Measurements from ENCODE around the gene STEAP3. TPM values are rescaled to one million over a fixed set of nuclear protein-coding genes. Genes with fewer than 3 reads are reported as not detected.
A peak's percentile ranks its signal among the peaks of the same experiment; 100 is the strongest.

Gene STEAP3
- total RNA-seq, 1 donor from 2014 or later, result 2.1 TPM

GRCh38 chr2:119233326-119234020, 9.8 kb downstream of the STEAP3 start:
- Mint-ChIP-seq H3K4me1 (ENCODE audit: low read depth, unreplicated experiment) (peaks cover 26% of the 10 kb centered on the region), H3K36me3 (ENCODE audit: unreplicated experiment) (no peaks in the 10 kb centered on the region), H3K4me3 (ENCODE audit: unreplicated experiment) (no peak overlapping the region), H3K27ac (ENCODE audit: unreplicated experiment) (no peak overlapping the region), H3K9me3 (ENCODE audit: unreplicated experiment) (peaks cover 3% of the 10 kb centered on the region), H3K27me3 (ENCODE audit: unreplicated experiment) (peaks cover 6% of the 10 kb centered on the region)
- no peak for TF ChIP-seq CTCF (IDR thresholded peaks at IDR 0.05; ENCODE audit: partially characterized antibody, unreplicated experiment)
- no peak for DNase-seq

- Mint-ChIP-seq H3K4me1 (ENCODE audit: low read depth, unreplicated experiment) (peaks cover 31% of the 10 kb centered on the region), H3K27me3 (ENCODE audit: unreplicated experiment) (peaks cover 6% of the 10 kb centered on the region), H3K9me3 (ENCODE audit: unreplicated experiment) (peaks cover 2% of the 10 kb centered on the region), H3K4me3 (ENCODE audit: unreplicated experiment) (no peak overlapping the region), H3K27ac (ENCODE audit: unreplicated experiment) (no peak overlapping the region), H3K36me3 (ENCODE audit: unreplicated experiment) (no peaks in the 10 kb centered on the region)
- TF ChIP-seq CTCF (IDR thresholded peaks at IDR 0.05; ENCODE audit: partially characterized antibody, unreplicated experiment), result no peak
- DNase-seq, result no peak
These were observed 10.7 kb downstream of the STEAP3 start for GRCh38 chr2:119234021-119235019.

- peaks cover 9% of the 10 kb centered on the region for H3K9me3 Mint-ChIP-seq (ENCODE audit: unreplicated experiment)
- peaks cover 37% of the 10 kb centered on the region for H3K4me1 Mint-ChIP-seq (ENCODE audit: low read depth, unreplicated experiment)
- H3K4me3 Mint-ChIP-seq (ENCODE audit: unreplicated experiment), result no peak overlapping the region
- no peak overlapping the region for H3K27ac Mint-ChIP-seq (ENCODE audit: unreplicated experiment)
- no peak for DNase-seq
- TF ChIP-seq CTCF (IDR thresholded peaks at IDR 0.05; ENCODE audit: partially characterized antibody, unreplicated experiment), result no peak
- peaks cover 15% of the 10 kb centered on the region for H3K27me3 Mint-ChIP-seq (ENCODE audit: unreplicated experiment)
- H3K36me3 Mint-ChIP-seq (ENCODE audit: unreplicated experiment), result no peaks in the 10 kb centered on the region
These were observed 13.2 kb downstream of the STEAP3 start for GRCh38 chr2:119236796-119237195.

- H3K27ac Mint-ChIP-seq (ENCODE audit: unreplicated experiment), result peak overlapping the region; percentile 95
- peak; percentile 72 for DNase-seq
- H3K9me3 Mint-ChIP-seq (ENCODE audit: unreplicated experiment), result peaks cover 13% of the 10 kb centered on the region
- H3K36me3 Mint-ChIP-seq (ENCODE audit: unreplicated experiment), result peaks cover 4% of the 10 kb centered on the region
- H3K4me3 Mint-ChIP-seq (ENCODE audit: unreplicated experiment), result peak overlapping the region; percentile 57
- peaks cover 11% of the 10 kb centered on the region for H3K27me3 Mint-ChIP-seq (ENCODE audit: unreplicated experiment)
- TF ChIP-seq CTCF (IDR thresholded peaks at IDR 0.05; ENCODE audit: partially characterized antibody, unreplicated experiment), result no peak
- peaks cover 34% of the 10 kb centered on the region for H3K4me1 Mint-ChIP-seq (ENCODE audit: low read depth, unreplicated experiment)
These were observed 16.9 kb downstream of the STEAP3 start for GRCh38 chr2:119240311-119241204.
